Measurements from ENCODE around the gene CCNL2. TPM values are rescaled to one million over a fixed set of nuclear protein-coding genes. Genes with fewer than 3 reads are reported as not detected.
A peak's percentile ranks its signal among the peaks of the same experiment; 100 is the strongest.

The CCNL2 gene
- total and polyA plus RNA-seq, 2 of the 13 experiments (the other 11 are each of a cell fraction or from before 2014, with no cell fraction given), result 105 to 340 TPM

DNA sequence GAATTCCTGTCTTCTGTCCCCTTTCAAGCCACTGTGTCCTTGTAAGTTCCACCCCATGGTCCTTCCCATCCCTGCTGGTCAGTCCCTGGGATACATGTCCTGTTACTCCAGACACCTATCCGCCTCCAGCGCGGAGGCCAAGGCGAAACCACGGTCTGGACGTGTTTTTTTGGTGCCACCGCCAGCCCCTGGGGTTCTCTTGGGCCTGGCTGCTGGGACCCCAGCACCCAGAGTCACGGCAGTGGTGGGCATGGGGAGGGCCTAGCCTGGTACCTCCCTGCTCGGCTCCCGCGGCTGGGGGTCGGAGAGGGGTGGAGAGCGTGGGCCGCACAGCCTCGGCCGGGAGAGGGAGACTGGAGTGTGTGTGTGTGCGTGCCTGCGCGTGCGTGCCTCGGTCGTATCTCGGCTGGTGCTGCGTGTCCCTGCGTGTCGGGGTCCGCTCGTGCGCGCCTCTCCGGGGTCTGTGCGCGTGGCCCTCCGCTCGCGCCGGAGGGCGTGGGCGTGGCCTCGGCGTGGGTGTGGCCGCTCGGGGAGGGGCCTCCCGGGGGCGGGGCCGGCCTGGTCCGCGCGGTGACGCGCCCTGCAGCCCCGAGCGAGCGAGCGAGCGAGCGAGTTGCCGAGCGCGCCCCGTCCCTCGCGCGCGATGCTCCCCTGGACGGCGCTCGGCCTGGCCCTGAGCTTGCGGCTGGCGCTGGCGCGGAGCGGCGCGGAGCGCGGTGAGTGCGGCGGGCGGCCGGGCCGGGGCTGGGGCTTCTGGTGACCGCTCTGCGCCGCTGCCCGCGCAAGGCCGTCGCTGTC lies 36.2 kb upstream of the CCNL2 start, which contains the start of gene VWA1 (continued):
- TF ChIP-seq KDM4B (CRISPR knock-in tag; IDR thresholded peaks at IDR 0.05), result peak; percentile 36; the same call in 1 of the 2 replicates
- TF ChIP-seq ZNF614 (CRISPR knock-in tag; IDR thresholded peaks at IDR 0.05; ENCODE audit: borderline replicate concordance), result no peak
- TF ChIP-seq ZNF264 (CRISPR knock-in tag; IDR thresholded peaks at IDR 0.05), result no peak
- TF ChIP-seq ZMYM4 (CRISPR knock-in tag; IDR thresholded peaks at IDR 0.05), result 0 out of 2 replicates have a peak, but pooled peaks have one; percentile 10
- no peak for TF ChIP-seq ZNF329 (CRISPR knock-in tag; IDR thresholded peaks at IDR 0.05; ENCODE audit: low read depth)
- TF ChIP-seq GRHL1 (CRISPR knock-in tag; conservative IDR thresholded peaks at IDR 0.05), result no peak
- TF ChIP-seq SETDB1 (CRISPR knock-in tag; IDR thresholded peaks at IDR 0.05; ENCODE audit: borderline replicate concordance), result no peak
- TF ChIP-seq HNRNPLL (IDR thresholded peaks at IDR 0.05; ENCODE audit: low read depth, low read length, poor library complexity, severe bottlenecking), result peak; percentile 61
- no peak for TF ChIP-seq ZFP1 (CRISPR knock-in tag; IDR thresholded peaks at IDR 0.05)
- TF ChIP-seq, protein P1, sequence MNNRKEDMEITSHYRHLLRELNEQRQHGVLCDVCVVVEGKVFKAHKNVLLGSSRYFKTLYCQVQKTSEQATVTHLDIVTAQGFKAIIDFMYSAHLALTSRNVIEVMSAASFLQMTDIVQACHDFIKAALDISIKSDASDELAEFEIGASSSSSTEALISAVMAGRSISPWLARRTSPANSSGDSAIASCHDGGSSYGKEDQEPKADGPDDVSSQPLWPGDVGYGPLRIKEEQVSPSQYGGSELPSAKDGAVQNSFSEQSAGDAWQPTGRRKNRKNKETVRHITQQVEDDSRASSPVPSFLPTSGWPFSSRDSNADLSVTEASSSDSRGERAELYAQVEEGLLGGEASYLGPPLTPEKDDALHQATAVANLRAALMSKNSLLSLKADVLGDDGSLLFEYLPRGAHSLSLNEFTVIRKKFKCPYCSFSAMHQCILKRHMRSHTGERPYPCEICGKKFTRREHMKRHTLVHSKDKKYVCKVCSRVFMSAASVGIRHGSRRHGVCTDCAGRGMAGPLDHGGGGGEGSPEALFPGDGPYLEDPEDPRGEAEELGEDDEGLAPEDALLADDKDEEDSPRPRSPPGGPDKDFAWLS (CRISPR knock-in tag; IDR thresholded peaks at IDR 0.05; ENCODE audit: borderline replicate concordance), result no peak
- TF ChIP-seq ZNF275 (CRISPR knock-in tag; IDR thresholded peaks at IDR 0.05; ENCODE audit: borderline replicate concordance), result 0 out of 2 replicates have a peak, but pooled peaks have one; percentile 46
- no peak for TF ChIP-seq ZNF841 (CRISPR knock-in tag; IDR thresholded peaks at IDR 0.05; ENCODE audit: borderline replicate concordance)
- peak; percentile 87; the same call in 2 of the 3 replicates for TF ChIP-seq MXI1 (IDR thresholded peaks at IDR 0.05; ENCODE audit: borderline replicate concordance, low read depth, low read length)
- TF ChIP-seq ZKSCAN5 (CRISPR knock-in tag; IDR thresholded peaks at IDR 0.05), result no peak
- no peak for TF ChIP-seq ZNF282 (IDR thresholded peaks at IDR 0.05; ENCODE audit: partially characterized antibody)
- TF ChIP-seq, protein P2, sequence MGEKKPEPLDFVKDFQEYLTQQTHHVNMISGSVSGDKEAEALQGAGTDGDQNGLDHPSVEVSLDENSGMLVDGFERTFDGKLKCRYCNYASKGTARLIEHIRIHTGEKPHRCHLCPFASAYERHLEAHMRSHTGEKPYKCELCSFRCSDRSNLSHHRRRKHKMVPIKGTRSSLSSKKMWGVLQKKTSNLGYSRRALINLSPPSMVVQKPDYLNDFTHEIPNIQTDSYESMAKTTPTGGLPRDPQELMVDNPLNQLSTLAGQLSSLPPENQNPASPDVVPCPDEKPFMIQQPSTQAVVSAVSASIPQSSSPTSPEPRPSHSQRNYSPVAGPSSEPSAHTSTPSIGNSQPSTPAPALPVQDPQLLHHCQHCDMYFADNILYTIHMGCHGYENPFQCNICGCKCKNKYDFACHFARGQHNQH (CRISPR knock-in tag; IDR thresholded peaks at IDR 0.05), result 0 out of 2 replicates have a peak, but pooled peaks have one; percentile 15
- TF ChIP-seq KAT7 (CRISPR knock-in tag; IDR thresholded peaks at IDR 0.05; ENCODE audit: borderline replicate concordance), result peak; percentile 75; the same call in 1 of the 2 replicates
- no peak for TF ChIP-seq FOXM1 (CRISPR knock-in tag; IDR thresholded peaks at IDR 0.05)
- TF ChIP-seq KDM2A (CRISPR knock-in tag; IDR thresholded peaks at IDR 0.05; ENCODE audit: borderline replicate concordance, low read depth), result peak; percentile 19; the same call in 1 of the 2 replicates
- TF ChIP-seq, protein P3, sequence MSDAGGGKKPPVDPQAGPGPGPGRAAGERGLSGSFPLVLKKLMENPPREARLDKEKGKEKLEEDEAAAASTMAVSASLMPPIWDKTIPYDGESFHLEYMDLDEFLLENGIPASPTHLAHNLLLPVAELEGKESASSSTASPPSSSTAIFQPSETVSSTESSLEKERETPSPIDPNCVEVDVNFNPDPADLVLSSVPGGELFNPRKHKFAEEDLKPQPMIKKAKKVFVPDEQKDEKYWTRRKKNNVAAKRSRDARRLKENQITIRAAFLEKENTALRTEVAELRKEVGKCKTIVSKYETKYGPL (CRISPR knock-in tag; IDR thresholded peaks at IDR 0.05), result no peak
- TF ChIP-seq FOXA1 (IDR thresholded peaks at IDR 0.05), result no peak
- TF ChIP-seq FOXA1 (CRISPR knock-in tag; IDR thresholded peaks at IDR 0.05), result no peak
- TF ChIP-seq NKX3-1 (CRISPR knock-in tag; IDR thresholded peaks at IDR 0.05), result 0 out of 2 replicates have a peak, but pooled peaks have one; percentile 42
